ENCODE results near the gene MTHFS.

- TF ChIP-seq CTCF (conservative IDR thresholded peaks at IDR 0.05; ENCODE audit: low read depth, low read length) (no peak), EZH2 (IDR thresholded peaks at IDR 0.05; ENCODE audit: borderline replicate concordance, low read depth, low read length, poor library complexity, severe bottlenecking) (no peak)
Observed at GRCh38 chr15:79798311-79798710, 98.5 kb downstream of the MTHFS start.

Measured in A673 (cell line).